ENCODE results near the gene RFC5.

The RFC5 gene

GRCh38 chr12:118016424-118017264 is at the start of gene RFC5:
Gene RFC5 (plus strand): TSS chr12:118016703. CDS start chr12:118016828, 125 bp downstream.
- in situ Hi-C loops (cut with HindIII; ENCODE audit: low pct_unique_long_range_greater_than_20kb, low sequenced_read_pairs), result no loop called here
- TF ChIP-seq JUND (IDR thresholded peaks at IDR 0.05; ENCODE audit: low read depth), result no peak
- peak; percentile 91 to 99 for DNase-seq (ENCODE audit: low read depth in 1 of 2, low spot score in 1 of 2)

GRCh38 chr12:117967043-117967442 is 49.5 kb upstream of the RFC5 start:
- no peak for TF ChIP-seq JUND (IDR thresholded peaks at IDR 0.05; ENCODE audit: low read depth)
- in situ Hi-C loops (cut with HindIII; ENCODE audit: low pct_unique_long_range_greater_than_20kb, low sequenced_read_pairs), result no loop called here
- no peak for DNase-seq (ENCODE audit: low read depth in 1 of 2, low spot score in 1 of 2)

- no peak for TF ChIP-seq JUND (IDR thresholded peaks at IDR 0.05; ENCODE audit: low read depth)
- in situ Hi-C loops (cut with HindIII; ENCODE audit: low pct_unique_long_range_greater_than_20kb, low sequenced_read_pairs), result no loop called here
- no peak for DNase-seq (ENCODE audit: low read depth in 1 of 2, low spot score in 1 of 2)
Observed at GRCh38 chr12:117967512-117967911, 49.0 kb upstream of the RFC5 start.

GRCh38 chr12:117968151-117968789 is 48.2 kb upstream of the RFC5 start:
- no peak for DNase-seq (ENCODE audit: low read depth in 1 of 2, low spot score in 1 of 2)
- in situ Hi-C loops (cut with HindIII; ENCODE audit: low pct_unique_long_range_greater_than_20kb, low sequenced_read_pairs), result no loop called here
- TF ChIP-seq JUND (IDR thresholded peaks at IDR 0.05; ENCODE audit: low read depth), result no peak

GRCh38 chr12:117968826-117969659 is 47.5 kb upstream of the RFC5 start, which contains the start of gene KSR2:
Gene KSR2 (minus strand): TSS chr12:117968990. CDS start chr12:117968255, 735 bp downstream.
- TF ChIP-seq JUND (IDR thresholded peaks at IDR 0.05; ENCODE audit: low read depth), result no peak
- in situ Hi-C loops (cut with HindIII; ENCODE audit: low pct_unique_long_range_greater_than_20kb, low sequenced_read_pairs), result no loop called here
- peak; percentile 94 to 97 for DNase-seq (ENCODE audit: low read depth in 1 of 2, low spot score in 1 of 2)

- in situ Hi-C loops (cut with HindIII; ENCODE audit: low pct_unique_long_range_greater_than_20kb, low sequenced_read_pairs), result no loop called here
- DNase-seq (ENCODE audit: low read depth in 1 of 2, low spot score in 1 of 2), result no peak
- no peak for TF ChIP-seq JUND (IDR thresholded peaks at IDR 0.05; ENCODE audit: low read depth)
Observed at GRCh38 chr12:117970334-117970733, 46.2 kb upstream of the RFC5 start.

GRCh38 chr12:117972301-117972700 is 44.2 kb upstream of the RFC5 start:
- in situ Hi-C loops (cut with HindIII; ENCODE audit: low pct_unique_long_range_greater_than_20kb, low sequenced_read_pairs), result no loop called here
- TF ChIP-seq JUND (IDR thresholded peaks at IDR 0.05; ENCODE audit: low read depth), result no peak
- DNase-seq (ENCODE audit: low read depth in 1 of 2, low spot score in 1 of 2), result no peak

- TF ChIP-seq JUND (IDR thresholded peaks at IDR 0.05; ENCODE audit: low read depth), result no peak
- in situ Hi-C loops (cut with HindIII; ENCODE audit: low pct_unique_long_range_greater_than_20kb, low sequenced_read_pairs), result no loop called here
- DNase-seq (ENCODE audit: low read depth in 1 of 2, low spot score in 1 of 2), result peak in 1 of 2 experiments; percentile 56
Observed at GRCh38 chr12:117975006-117975405, 41.5 kb upstream of the RFC5 start.

GRCh38 chr12:117977373-117977772 is 39.1 kb upstream of the RFC5 start:
- no peak for TF ChIP-seq JUND (IDR thresholded peaks at IDR 0.05; ENCODE audit: low read depth)
- in situ Hi-C loops (cut with HindIII; ENCODE audit: low pct_unique_long_range_greater_than_20kb, low sequenced_read_pairs), result no loop called here
- no peak for DNase-seq (ENCODE audit: low read depth in 1 of 2, low spot score in 1 of 2)

- DNase-seq (ENCODE audit: low read depth in 1 of 2, low spot score in 1 of 2), result no peak
- in situ Hi-C loops (cut with HindIII; ENCODE audit: low pct_unique_long_range_greater_than_20kb, low sequenced_read_pairs), result no loop called here
- TF ChIP-seq JUND (IDR thresholded peaks at IDR 0.05; ENCODE audit: low read depth), result no peak
Observed at GRCh38 chr12:117980616-117981015, 35.9 kb upstream of the RFC5 start.

- no peak for DNase-seq (ENCODE audit: low read depth in 1 of 2, low spot score in 1 of 2)
- in situ Hi-C loops (cut with HindIII; ENCODE audit: low pct_unique_long_range_greater_than_20kb, low sequenced_read_pairs), result no loop called here
- TF ChIP-seq JUND (IDR thresholded peaks at IDR 0.05; ENCODE audit: low read depth), result no peak
Observed at GRCh38 chr12:117981267-117981666, 35.2 kb upstream of the RFC5 start.

GRCh38 chr12:117985182-117985581 is 31.3 kb upstream of the RFC5 start:
- DNase-seq (ENCODE audit: low read depth in 1 of 2, low spot score in 1 of 2), result no peak
- in situ Hi-C loops (cut with HindIII; ENCODE audit: low pct_unique_long_range_greater_than_20kb, low sequenced_read_pairs), result no loop called here
- no peak for TF ChIP-seq JUND (IDR thresholded peaks at IDR 0.05; ENCODE audit: low read depth)
